B cell (primary cell): ENCODE results near the gene FLAD1. TPM values are rescaled to one million over a fixed set of nuclear protein-coding genes. Genes with fewer than 3 reads are reported as not detected.

Experiments
- ATAC-seq: fragments of 200-7000 bp; cut with Tn5 transposase; one replicate; pipeline ENCODE4 v1.10.0; 2021; ENCODE audit warnings: low read depth, mild to moderate bottlenecking, moderate number of reproducible peaks, moderate library complexity
- CTCF ChIA-PET: fragments of 350-600 bp; sonication (Branson Sonifier 250); formaldehyde crosslinking; loops from one replicate; lab custom pipeline; 2021; ENCODE audit warnings: antibody characterized with exemption, inconsistent platforms; lab: Charles Lee
- POLR2A ChIA-PET: fragments of 350-600 bp; sonication (Branson Sonifier 250); formaldehyde crosslinking; loops from one replicate; lab custom pipeline; 2021; ENCODE audit warnings: antibody characterized with exemption; lab: Charles Lee
- DNase-seq: peaks from one replicate; pipeline ENCODE4 v3.0.0; 2013
- H2AFZ ChIP-seq: 2 replicates; pipeline ENCODE4 v1.6.1; 2012; ENCODE audit warnings: mild to moderate bottlenecking, low read depth, low read length; ENCODE audit not compliant: insufficient read depth, poor library complexity, severe bottlenecking
- H3K27ac ChIP-seq, 2 donors: 1 replicate in 1 of 2; 2 replicates in 1 of 2; pipeline ENCODE4 v1.5.1; 2012 to 2013; ENCODE audit warnings: low read length in 2 of 2, mild to moderate bottlenecking in 2 of 2, moderate library complexity in 1 of 2
- H3K27me3 ChIP-seq, 4 experiments: fragments of 200-600 bp in 1 of 4; sonication (generic) in 1 of 4; replicated peaks in 1 of 4; 1 replicate in 2 of 4; 2 replicates in 2 of 4; pipeline versions ENCODE4 v1.6.1 to v1.7.0; 2013 to 2016; ENCODE audit warnings: low read length in 3 of 4, mild to moderate bottlenecking in 2 of 4, mixed read lengths in 1 of 4, moderate library complexity in 1 of 4; ENCODE audit not compliant: insufficient read depth in 4 of 4, control insufficient read depth in 3 of 4; ENCODE audit errors: control extremely low read depth in 1 of 4
- H3K36me3 ChIP-seq, 2 experiments: replicated peaks in 1 of 2; 1 replicate in 1 of 2; 2 replicates in 1 of 2; pipeline versions ENCODE4 v1.6.1 to v1.7.1; 2013; ENCODE audit warnings: low read length in 1 of 2; ENCODE audit not compliant: insufficient read depth in 2 of 2, control insufficient read depth in 1 of 2; ENCODE audit errors: control extremely low read depth in 1 of 2, extremely low read depth in 1 of 2
- H3K4me1 ChIP-seq, 2 donors: fragments of 200-600 bp in 1 of 2; sonication (generic) in 1 of 2; 1 replicate in 1 of 2; 2 replicates in 1 of 2; pipeline versions ENCODE4 v1.5.1 to v1.6.1; 2013 to 2017; ENCODE audit warnings: low read length in 2 of 2; ENCODE audit not compliant: control insufficient read depth in 2 of 2, insufficient read depth in 2 of 2
- H3K4me2 ChIP-seq: replicated peaks from 2 replicates; pipeline ENCODE3; 2012; ENCODE audit warnings: mild to moderate bottlenecking, low read depth, low read length; ENCODE audit not compliant: poor library complexity, severe bottlenecking
- H3K4me3 ChIP-seq, 5 experiments: fragments of 200-600 bp in 1 of 5; sonication (generic) in 1 of 5; 1 replicate in 3 of 5; 2 replicates in 2 of 5; pipeline versions ENCODE4 v1.5.1 to v1.7.0; 2011 to 2016; ENCODE audit warnings: low read length in 4 of 5, mild to moderate bottlenecking in 4 of 5, low read depth in 2 of 5, control low read depth in 1 of 5, moderate library complexity in 1 of 5; ENCODE audit not compliant: insufficient read depth in 1 of 5; ENCODE audit errors: control extremely low read depth in 1 of 5, extremely low read depth in 1 of 5
- H3K79me2 ChIP-seq: fragments of 200-600 bp; sonication (generic); one replicate; pipeline ENCODE4 v1.6.0; 2016; ENCODE audit warnings: low read length; ENCODE audit not compliant: control insufficient read depth, insufficient read depth
- H3K9ac ChIP-seq: fragments of 200-600 bp; sonication (generic); 2 replicates; pipeline ENCODE4 v1.6.1; 2017; ENCODE audit warnings: mild to moderate bottlenecking, low read length, moderate library complexity
- H3K9me3 ChIP-seq, 3 donors: one replicate each; pipeline versions ENCODE4 v1.6.1 to v1.7.1; 2013; ENCODE audit warnings: low read length in 2 of 3; ENCODE audit not compliant: control insufficient read depth in 2 of 3, insufficient read depth in 1 of 3; ENCODE audit errors: control extremely low read depth in 1 of 3
- H4K20me1 ChIP-seq: 2 replicates; pipeline ENCODE4 v1.6.0; 2012; ENCODE audit warnings: mild to moderate bottlenecking, low read length; ENCODE audit not compliant: insufficient read depth, control insufficient read depth, poor library complexity, severe bottlenecking
- H3K27ac Mint-ChIP-seq: one replicate; pipeline ENCODE4 v1.8.0; 2021; ENCODE audit warnings: mixed read lengths
- H3K27me3 Mint-ChIP-seq: one replicate; pipeline ENCODE4 v1.8.0; 2021; ENCODE audit warnings: mixed read lengths
- H3K4me1 Mint-ChIP-seq: one replicate; pipeline ENCODE4 v1.8.0; 2021; ENCODE audit warnings: mixed read lengths
- H3K4me3 Mint-ChIP-seq: one replicate; pipeline ENCODE4 v1.8.0; 2021; ENCODE audit warnings: mixed read lengths
- H3K9me3 Mint-ChIP-seq: one replicate; pipeline ENCODE4 v1.8.0; 2022; ENCODE audit warnings: mixed read lengths; ENCODE audit not compliant: insufficient read depth
- CTCF ChIP-seq: fragments of 200-600 bp; IDR thresholded peaks from one replicate; pipeline ENCODE4 v1.8.0; 2022; ENCODE audit warnings: antibody characterized with exemption, mild to moderate bottlenecking
- EZH2 ChIP-seq: IDR thresholded peaks from 2 replicates; pipeline ENCODE4 v1.6.1; 2012; ENCODE audit warnings: borderline replicate concordance, low read depth, mild to moderate bottlenecking, moderate library complexity, low read length; ENCODE audit not compliant: insufficient read depth, poor library complexity, severe bottlenecking
- WGBS: methylation state at CpG from one replicate; pipeline ENCODE4 v1.1.5; 2013; ENCODE audit warnings: missing lambda C conversion rate; ENCODE audit not compliant: insufficient coverage; 5-methylcytosine and 5-hydroxymethylcytosine counted together
- intact Hi-C: fragments of 100-400 bp; cut with micrococcal nuclease; formaldehyde crosslinking; loops from one replicate; pipeline ENCODE4 v1.10.0; 2022
- polyA plus RNA-seq: library from polyadenylated mRNA; depleted of rRNA; stranded (reverse); fragments of >200 nt; gene quantifications from 2 replicates; pipeline ENCODE4 v1.2.3, GENCODE V29; 2012
- total RNA-seq, 2 donors: library from RNA; stranded (reverse); fragments of 120-200 nt in 1 of 2; gene quantifications; 1 replicate in 1 of 2; 2 replicates in 1 of 2; pipeline versions ENCODE4 v1.2.3 to v1.2.4, GENCODE V29; 2013 to 2022

Gene FLAD1
- total and polyA plus RNA-seq, 2 donors (not counting 1 experiment from before 2014, with no cell fraction given): 51.4 to 83.0 TPM

GRCh38 chr1:155011437-155012025 lies 28.4 kb downstream of the FLAD1 start:
- H3K4me3 Mint-ChIP-seq: no peak overlapping the region
- H3K79me2 ChIP-seq: peaks cover 34% of the 10 kb centered on the region
- no peak overlapping the region for H3K4me3 ChIP-seq
- peaks cover 92 to 100% of the 10 kb centered on the region in 2 donors for H3K4me1 ChIP-seq
- H3K9ac ChIP-seq: no peak overlapping the region
- no peak for TF ChIP-seq EZH2
- no peak for TF ChIP-seq CTCF
- peak overlapping the region; percentile 83 for H3K27ac Mint-ChIP-seq
- ChIA-PET CTCF (interaction anchor here (1.2 to 17.4 kb wide), 4 partner anchors 9 to 50 kb away, joined by 3 to 295 read pairs (median 4); partner anchors contain the start of genes LENEP and ZBTB7B), POLR2A (interaction anchor here (0.6 to 0.8 kb wide), 2 partner anchors 67 to 128 kb away, joined by 3 to 5 read pairs; no protein-coding TSS in a partner anchor)
- H3K9me3 ChIP-seq: no peaks in the 10 kb centered on the region
- H3K4me2 ChIP-seq: peak overlapping the region; percentile 61
- no peak for ATAC-seq
- H4K20me1 ChIP-seq: peaks cover 30% of the 10 kb centered on the region
- no peaks in the 10 kb centered on the region for H3K27me3 Mint-ChIP-seq
- H3K27ac ChIP-seq: peak overlapping the region in 1 of 2 donors; percentile 48
- no peak for DNase-seq
- intact Hi-C loops: no loop called here
- 100% methylated on average over 1 of the region's 6 CpGs for WGBS
- H2AFZ ChIP-seq: no peak overlapping the region
- peaks cover 0 to 29% of the 10 kb centered on the region in 2 experiments for H3K36me3 ChIP-seq
- H3K9me3 Mint-ChIP-seq: no peaks in the 10 kb centered on the region
- peaks cover 78% of the 10 kb centered on the region for H3K4me1 Mint-ChIP-seq
- H3K27me3 ChIP-seq: no peaks in the 10 kb centered on the region

DNA sequence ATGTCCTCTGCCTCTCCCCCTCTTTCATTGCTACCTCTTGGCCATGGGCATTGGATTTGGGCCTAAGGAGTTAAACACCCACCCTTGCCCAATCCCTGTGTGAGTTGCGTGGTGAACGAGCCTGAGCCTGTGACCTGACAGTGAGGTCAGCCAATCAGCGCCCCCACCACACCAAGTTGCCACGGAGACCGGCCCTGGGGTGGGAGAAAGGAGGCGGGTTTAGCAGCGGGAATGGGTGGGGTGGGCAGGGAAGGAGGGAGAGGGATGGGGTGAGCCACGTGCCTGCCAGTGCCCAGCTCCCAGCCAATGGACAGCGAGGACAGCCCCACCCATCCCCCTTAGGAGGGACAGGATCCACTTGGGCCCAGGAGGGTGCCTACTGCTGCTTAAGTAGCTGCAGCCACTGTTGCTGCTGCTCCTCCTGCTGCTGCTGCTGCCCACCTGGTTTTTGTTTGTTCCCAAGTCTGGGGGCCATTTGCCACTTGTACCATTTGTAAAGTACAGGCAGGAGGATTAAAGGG lies 28.9 kb downstream of the FLAD1 start:
- peaks cover 29% of the 10 kb centered on the region for H3K79me2 ChIP-seq
- Mint-ChIP-seq H3K9me3 (no peaks in the 10 kb centered on the region), H3K27ac (peak overlapping the region; percentile 83), H3K4me3 (no peak overlapping the region), H3K27me3 (no peaks in the 10 kb centered on the region), H3K4me1 (peaks cover 78% of the 10 kb centered on the region)
- peak overlapping the region in 1 of 2 donors; percentile 48 for H3K27ac ChIP-seq
- H3K27me3 ChIP-seq: no peaks in the 10 kb centered on the region
- H4K20me1 ChIP-seq: peaks cover 24% of the 10 kb centered on the region
- ATAC-seq (no peak), DNase-seq (no peak)
- intact Hi-C loops: no loop called here
- peaks cover 92 to 100% of the 10 kb centered on the region in 2 donors for H3K4me1 ChIP-seq
- no peak overlapping the region for H2AFZ ChIP-seq
- no peaks in the 10 kb centered on the region for H3K9me3 ChIP-seq
- peaks cover 0 to 29% of the 10 kb centered on the region in 2 experiments for H3K36me3 ChIP-seq
- CTCF ChIA-PET: interaction anchor here (1.6 to 17.4 kb wide), 3 partner anchors 12 to 49 kb away, joined by 3 to 295 read pairs (median 4); partner anchors contain the start of genes LENEP and ZBTB7B
- no peak overlapping the region for H3K4me3 ChIP-seq
- no peak for TF ChIP-seq CTCF
- no peak for TF ChIP-seq EZH2
- H3K4me2 ChIP-seq: peak overlapping the region; percentile 22
- POLR2A ChIA-PET: interaction anchor here (0.6 to 6.0 kb wide), 5 partner anchors 10 to 128 kb away, joined by 3 to 74 read pairs (median 5); partner anchors contain the start of gene ZBTB7B
- no peak overlapping the region for H3K9ac ChIP-seq
- 61% methylated on average over 3 of the region's 9 CpGs for WGBS
